T-helper 2 cell treated with Interferon-gamma antibody and Interleukin-4, amounts not matched to agents 100 ng/mL and 5 ng/mL, for 36 hours (primary cell): ENCODE results near the gene PLXDC2. TPM values are rescaled to one million over a fixed set of nuclear protein-coding genes. Genes with fewer than 3 reads are reported as not detected.

Experiments
- intact Hi-C: fragments of 100-400 bp; cut with micrococcal nuclease; formaldehyde crosslinking; loops from one replicate; pipeline ENCODE4 v1.15.1; 2023
- total RNA-seq: library from RNA; stranded (reverse); gene quantifications from 2 replicates; pipeline ENCODE4 v1.2.3, GENCODE V29; 2022

The PLXDC2 gene
- total RNA-seq, 1 donor from 2014 or later: not detected

GRCh38 chr10:20330246-20330645 lies 514.0 kb downstream of the PLXDC2 start:
- intact Hi-C loops: no loop called here

- intact Hi-C loops: no loop called here
Observed at GRCh38 chr10:20334559-20334958, 518.3 kb downstream of the PLXDC2 start.
